NB4 (cell line): ENCODE results near the gene CARD18.

Experiments
- DNase-seq: peaks from one replicate; pipeline ENCODE4 v3.0.0; 2010; ENCODE audit warnings: low read depth
- H3K4me3 ChIP-seq: one replicate; pipeline ENCODE4 v1.5.1; 2011; ENCODE audit warnings: mild to moderate bottlenecking, low read depth, low read length, moderate library complexity
- CTCF ChIP-seq: IDR thresholded peaks from one replicate; pipeline ENCODE4 v1.5.1; 2012; ENCODE audit warnings: low read depth, low read length
- MAX ChIP-seq: IDR thresholded peaks from 2 replicates; pipeline ENCODE4 v1.6.1; 2011; ENCODE audit warnings: low read depth, low read length
- MYC ChIP-seq: IDR thresholded peaks from 2 replicates; pipeline ENCODE4 v1.6.1; 2011; ENCODE audit warnings: low read depth, low read length
- POLR2A ChIP-seq: IDR thresholded peaks from 2 replicates; pipeline ENCODE4 v1.6.1; 2011; ENCODE audit warnings: mild to moderate bottlenecking; ENCODE audit not compliant: insufficient read length; ENCODE audit errors: extremely low read depth

The CARD18 gene

GRCh38 chr11:105179542-105180278, 40.1 kb upstream of the CARD18 start:
- DNase-seq, result no peak
- no peak overlapping the region for H3K4me3 ChIP-seq
- no peak for TF ChIP-seq CTCF
- no peak for TF ChIP-seq MAX
- no peak for TF ChIP-seq POLR2A
- TF ChIP-seq MYC, result no peak

GRCh38 chr11:105177658-105178057, 38.1 kb upstream of the CARD18 start:
- no peak for TF ChIP-seq MYC
- TF ChIP-seq CTCF, result no peak
- no peak for TF ChIP-seq POLR2A
- no peak for TF ChIP-seq MAX
- H3K4me3 ChIP-seq, result no peak overlapping the region
- DNase-seq, result no peak

GRCh38 chr11:105168457-105168856, 28.9 kb upstream of the CARD18 start:
- no peak overlapping the region for H3K4me3 ChIP-seq
- TF ChIP-seq MAX (no peak), CTCF (no peak), POLR2A (no peak), MYC (no peak)
- DNase-seq, result no peak

- no peak for DNase-seq
- no peak for TF ChIP-seq POLR2A
- TF ChIP-seq MYC, result no peak
- TF ChIP-seq MAX, result no peak
- TF ChIP-seq CTCF, result no peak
- no peak overlapping the region for H3K4me3 ChIP-seq
These were observed 27.7 kb upstream of the CARD18 start for GRCh38 chr11:105167244-105167643.

GRCh38 chr11:105164208-105164607, 24.6 kb upstream of the CARD18 start:
- no peak for DNase-seq
- TF ChIP-seq CTCF (no peak), MAX (no peak), MYC (no peak), POLR2A (no peak)
- no peak overlapping the region for H3K4me3 ChIP-seq

GRCh38 chr11:105162506-105162905, 22.9 kb upstream of the CARD18 start:
- TF ChIP-seq MAX, result no peak
- no peak for TF ChIP-seq MYC
- TF ChIP-seq POLR2A, result no peak
- TF ChIP-seq CTCF, result no peak
- no peak overlapping the region for H3K4me3 ChIP-seq
- DNase-seq, result no peak
